IPS-18c (cell line): ENCODE data around the gene OR51B6.
"Not testable (repeated sequence)": the region's sequence is repeated elsewhere in the genome, so short reads cannot be mapped to it uniquely, and the experiment has no call there.

Experiments used
- H3K4me3 ChIP-seq: 2 replicates; pipeline ENCODE4 v1.7.0; 2013; ENCODE audit warnings: low read depth, mild to moderate bottlenecking, low read length, moderate library complexity; ENCODE audit not compliant: insufficient read depth
- H3K9me3 ChIP-seq: one replicate; pipeline ENCODE4 v1.6.1; 2013; ENCODE audit warnings: mild to moderate bottlenecking, low read length, moderate library complexity; ENCODE audit not compliant: control insufficient read depth, insufficient read depth

The OR51B6 gene

GRCh38 chr11:5356031-5356430, 4.7 kb downstream of the OR51B6 start:
- not testable (repeated sequence) for H3K9me3 ChIP-seq, H3K4me3 ChIP-seq

- Histone ChIP-seq H3K4me3 (no peak overlapping the region), H3K9me3 (no peaks in the 10 kb centered on the region)
These were observed 10.8 kb downstream of the OR51B6 start for GRCh38 chr11:5362017-5362625.

- Histone ChIP-seq H3K9me3 (no peaks in the 10 kb centered on the region), H3K4me3 (no peak overlapping the region)
These were observed 12.4 kb downstream of the OR51B6 start for GRCh38 chr11:5363679-5364078.

- H3K4me3 ChIP-seq, result no peak overlapping the region
These were observed 12.9 kb downstream of the OR51B6 start for GRCh38 chr11:5364214-5364613.

GRCh38 chr11:5366365-5366764, 15.1 kb downstream of the OR51B6 start:
- not testable (repeated sequence) for H3K4me3 ChIP-seq, H3K9me3 ChIP-seq

More at GRCh38 chr11:5364214-5364613, 12.9 kb downstream of the OR51B6 start:
- H3K9me3 ChIP-seq, result no peaks in the 10 kb centered on the region

- Histone ChIP-seq H3K4me3 (no peak overlapping the region), H3K9me3 (no peaks in the 10 kb centered on the region)
These were observed 15.5 kb downstream of the OR51B6 start for GRCh38 chr11:5366856-5367255.

- H3K9me3 ChIP-seq, result no peaks in the 10 kb centered on the region
- H3K4me3 ChIP-seq, result no peak overlapping the region
These were observed 16.3 kb downstream of the OR51B6 start for GRCh38 chr11:5367448-5368074.

GRCh38 chr11:5368502-5369043, 17.3 kb downstream of the OR51B6 start:
- no peaks in the 10 kb centered on the region for H3K9me3 ChIP-seq
- no peak overlapping the region for H3K4me3 ChIP-seq

GRCh38 chr11:5369789-5370188, 18.5 kb downstream of the OR51B6 start:
- no peak overlapping the region for H3K4me3 ChIP-seq

GRCh38 chr11:5380740-5381342, 29.5 kb downstream of the OR51B6 start:
- no peak overlapping the region for H3K4me3 ChIP-seq
- H3K9me3 ChIP-seq, result no peaks in the 10 kb centered on the region

More at GRCh38 chr11:5369789-5370188, 18.5 kb downstream of the OR51B6 start:
- H3K9me3 ChIP-seq, result no peaks in the 10 kb centered on the region

GRCh38 chr11:5383576-5383975, 32.3 kb downstream of the OR51B6 start, which contains the start of gene OR51M1:
TSS of gene OR51M1 (plus strand) at chr11:5383812. CDS start at chr11:5389399, 5,587 bp downstream.
- H3K4me3 ChIP-seq, result no peak within 1 kb of the TSS
- H3K9me3 ChIP-seq, result no peaks in the 10 kb centered on the region

- Histone ChIP-seq H3K4me3 (no peak overlapping the region), H3K9me3 (no peaks in the 10 kb centered on the region)
These were observed 33.0 kb downstream of the OR51B6 start for GRCh38 chr11:5384335-5384734.

GRCh38 chr11:5390210-5390609, 38.9 kb downstream of the OR51B6 start:
- H3K4me3 ChIP-seq, result no peak overlapping the region
- no peaks in the 10 kb centered on the region for H3K9me3 ChIP-seq

GRCh38 chr11:5394091-5394490, 42.8 kb downstream of the OR51B6 start:
- Histone ChIP-seq H3K9me3 (no peaks in the 10 kb centered on the region), H3K4me3 (no peak overlapping the region)

- Histone ChIP-seq H3K4me3 (no peak overlapping the region), H3K9me3 (no peaks in the 10 kb centered on the region)
These were observed 47.6 kb downstream of the OR51B6 start for GRCh38 chr11:5398936-5399335.
